HEK293 (cell line): ENCODE measurements around the gene CPTP.

ENCODE experiments used
- CTCF ChIA-PET: fragments of 350-600 bp; formaldehyde crosslinking; extraction: SDS; loops from one replicate; lab custom pipeline; 2021; ENCODE audit warnings: antibody characterized with exemption; lab: Yijun Ruan, JAX
- POLR2A ChIA-PET: fragments of 300-600 bp; formaldehyde crosslinking; extraction: SDS; loops from one replicate; lab custom pipeline; 2020; ENCODE audit warnings: antibody characterized with exemption, inconsistent platforms; lab: Yijun Ruan, JAX
- H3K27ac ChIP-seq: fragments of 200-500 bp; sonication (Bioruptor generic); 2 replicates; pipeline ENCODE4 v1.5.1; 2014; ENCODE audit warnings: low read depth, low read length, control low read depth, inconsistent platforms; ENCODE audit errors: extremely low read depth
- H3K36me3 ChIP-seq, 2 experiments: fragments of 200-500 bp in 1 of 2; sonication (Bioruptor generic) in 1 of 2; 1 replicate in 1 of 2; 2 replicates in 1 of 2; pipeline ENCODE4 v1.5.1; 2014 to 2017; ENCODE audit warnings: inconsistent platforms in 2 of 2, low read length in 2 of 2; ENCODE audit not compliant: control insufficient read depth in 2 of 2, insufficient read depth in 1 of 2
- H3K4me1 ChIP-seq: fragments of 200-500 bp; sonication (Bioruptor generic); 2 replicates; pipeline ENCODE4 v1.5.1; 2014; ENCODE audit warnings: mild to moderate bottlenecking, low read length, inconsistent platforms; ENCODE audit not compliant: control insufficient read depth, insufficient read depth
- H3K4me3 ChIP-seq: 2 replicates; pipeline ENCODE4 v1.5.1; 2011; ENCODE audit warnings: low read depth, mild to moderate bottlenecking, control low read depth, low read length, moderate library complexity
- H3K9me3 ChIP-seq: fragments of 200-500 bp; sonication (Bioruptor generic); 2 replicates; pipeline ENCODE4 v1.5.1; 2014; ENCODE audit warnings: low read depth, low read length, inconsistent platforms; ENCODE audit not compliant: control insufficient read depth, insufficient read depth
- BCL11A ChIP-seq: fragments of 450-650 bp; formaldehyde crosslinking; IDR thresholded peaks from 2 replicates; pipeline ENCODE4 v1.5.1; 2016; ENCODE audit warnings: low read depth, missing biosample characterization, missing genetic modification characterization
- GLI4 ChIP-seq: fragments of 450-650 bp; formaldehyde crosslinking; IDR thresholded peaks from 2 replicates; pipeline ENCODE4 v1.5.1; 2016; ENCODE audit warnings: missing biosample characterization, missing genetic modification characterization
- GLIS1 ChIP-seq: fragments of 450-650 bp; formaldehyde crosslinking; IDR thresholded peaks from 2 replicates; pipeline ENCODE4 v1.5.1; 2016; ENCODE audit warnings: missing biosample characterization, missing genetic modification characterization
- TRIM28 ChIP-seq: IDR thresholded peaks from 2 replicates; pipeline ENCODE4 v1.6.1; 2011; ENCODE audit warnings: low read length, control low read depth, borderline replicate concordance
- ZFHX2 ChIP-seq: fragments of 450-650 bp; formaldehyde crosslinking; conservative IDR thresholded peaks from 2 replicates; pipeline ENCODE4 v1.5.1; 2016; ENCODE audit warnings: missing biosample characterization, missing genetic modification characterization
- ZNF221 ChIP-seq: fragments of 450-650 bp; formaldehyde crosslinking; IDR thresholded peaks from 2 replicates; pipeline ENCODE4 v1.5.1; 2017; ENCODE audit warnings: missing biosample characterization, missing genetic modification characterization, borderline replicate concordance
- ZNF23 ChIP-seq: fragments of 450-650 bp; formaldehyde crosslinking; IDR thresholded peaks from 2 replicates; pipeline ENCODE4 v1.5.1; 2016; ENCODE audit warnings: missing biosample characterization, missing genetic modification characterization, borderline replicate concordance
- ZNF341 ChIP-seq: fragments of 450-650 bp; formaldehyde crosslinking; IDR thresholded peaks from 2 replicates; pipeline ENCODE4; 2016; ENCODE audit warnings: low read depth, missing biosample characterization, missing genetic modification characterization
- ZNF404 ChIP-seq: fragments of 450-650 bp; formaldehyde crosslinking; IDR thresholded peaks from 2 replicates; pipeline ENCODE4 v1.5.1; 2017; ENCODE audit warnings: missing biosample characterization, missing genetic modification characterization
- ZNF426 ChIP-seq: fragments of 450-650 bp; formaldehyde crosslinking; IDR thresholded peaks from 2 replicates; pipeline ENCODE4 v1.5.1; 2017; ENCODE audit warnings: missing biosample characterization, missing genetic modification characterization, mild to moderate bottlenecking, inconsistent platforms, moderate library complexity
- ZNF521 ChIP-seq: fragments of 450-650 bp; formaldehyde crosslinking; IDR thresholded peaks from 2 replicates; pipeline ENCODE4 v1.5.1; 2017; ENCODE audit warnings: missing biosample characterization, mild to moderate bottlenecking, missing genetic modification characterization
- ZNF664 ChIP-seq: fragments of 450-650 bp; formaldehyde crosslinking; IDR thresholded peaks from 2 replicates; pipeline ENCODE4 v1.5.1; 2016; ENCODE audit warnings: missing biosample characterization, missing genetic modification characterization
- ZNF701 ChIP-seq: fragments of 450-650 bp; formaldehyde crosslinking; IDR thresholded peaks from 2 replicates; pipeline ENCODE4 v1.5.1; 2016; ENCODE audit warnings: missing biosample characterization, missing genetic modification characterization
- ZNF768 ChIP-seq: fragments of 450-650 bp; formaldehyde crosslinking; IDR thresholded peaks from 2 replicates; pipeline ENCODE4 v1.5.1; 2018; ENCODE audit warnings: missing biosample characterization, mild to moderate bottlenecking, missing genetic modification characterization
- ZNF837 ChIP-seq: fragments of 450-650 bp; formaldehyde crosslinking; IDR thresholded peaks from 2 replicates; pipeline ENCODE4 v1.5.1; 2016; ENCODE audit warnings: missing biosample characterization, missing genetic modification characterization
- ZXDB ChIP-seq: fragments of 450-650 bp; formaldehyde crosslinking; IDR thresholded peaks from 2 replicates; pipeline ENCODE4 v1.5.1; 2016; ENCODE audit warnings: missing biosample characterization, missing genetic modification characterization
- TF ChIP-seq, protein P1 (sequence below): fragments of 450-650 bp; formaldehyde crosslinking; IDR thresholded peaks from 2 replicates; pipeline ENCODE4 v1.5.1; 2016; ENCODE audit warnings: missing biosample characterization, missing genetic modification characterization
- TF ChIP-seq, protein P2 (sequence below): fragments of 450-650 bp; formaldehyde crosslinking; IDR thresholded peaks from 2 replicates; pipeline ENCODE4 v1.5.1; 2016; ENCODE audit warnings: missing biosample characterization, missing genetic modification characterization

CPTP gene

DNA sequence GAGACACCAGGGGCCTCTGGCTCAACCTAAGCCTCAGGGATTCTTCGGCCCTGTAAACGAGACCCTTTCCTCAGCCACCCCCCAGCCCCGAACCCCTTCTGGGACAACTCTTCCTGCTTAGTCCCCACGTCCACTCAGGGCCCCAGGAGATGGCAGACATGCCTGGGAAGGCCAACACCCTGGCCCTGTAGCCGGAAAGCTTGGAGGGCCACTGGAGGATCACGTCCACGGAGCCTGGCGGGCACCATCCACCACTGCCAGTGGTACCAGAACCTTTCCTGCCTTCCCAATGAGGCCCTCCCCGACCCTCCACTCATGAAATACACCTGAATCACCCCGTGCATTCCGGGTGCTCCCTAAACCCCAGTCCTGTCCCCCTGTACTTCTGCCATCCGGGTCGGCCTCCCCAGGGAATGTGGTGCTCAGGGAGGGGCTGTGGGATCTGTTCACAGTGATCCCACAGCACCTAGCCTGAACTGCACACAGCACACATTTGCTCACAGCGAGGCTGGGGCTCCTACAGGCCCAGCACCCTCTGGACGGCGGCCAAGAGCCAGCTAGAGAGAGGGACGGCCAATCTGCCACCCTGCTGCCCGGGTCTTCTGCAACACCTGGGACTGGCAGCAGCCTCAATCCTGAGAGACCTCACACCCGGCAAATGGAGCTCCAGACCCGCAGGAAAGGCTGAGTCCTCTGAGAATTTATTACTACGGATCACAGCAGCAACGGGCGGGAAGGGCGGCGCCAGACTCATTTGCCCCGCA lies 48.6 kb downstream of the CPTP start:
- ChIA-PET POLR2A (interaction anchor here (1.2 kb wide), 1 partner anchor 26 kb away, joined by 3 read pairs; the partner anchor contains the start of gene CCNL2), CTCF (interaction anchor here (0.7 to 2.8 kb wide), 8 partner anchors 13 to 68 kb away, joined by 3 to 18 read pairs (median 4); no protein-coding TSS in a partner anchor)
- Histone ChIP-seq H3K27ac (no peak overlapping the region; the same call in 1 of the 2 replicates), H3K36me3 (peaks cover 0 to 44% of the 10 kb centered on the region in 2 experiments; a peak in 2 of 3 replicates), H3K4me3 (no peak overlapping the region; the same call in 1 of the 2 replicates), H3K9me3 (no peaks in the 10 kb centered on the region), H3K4me1 (peaks cover 4% of the 10 kb centered on the region; the same call in 1 of the 2 replicates)
- TF ChIP-seq, protein P1, sequence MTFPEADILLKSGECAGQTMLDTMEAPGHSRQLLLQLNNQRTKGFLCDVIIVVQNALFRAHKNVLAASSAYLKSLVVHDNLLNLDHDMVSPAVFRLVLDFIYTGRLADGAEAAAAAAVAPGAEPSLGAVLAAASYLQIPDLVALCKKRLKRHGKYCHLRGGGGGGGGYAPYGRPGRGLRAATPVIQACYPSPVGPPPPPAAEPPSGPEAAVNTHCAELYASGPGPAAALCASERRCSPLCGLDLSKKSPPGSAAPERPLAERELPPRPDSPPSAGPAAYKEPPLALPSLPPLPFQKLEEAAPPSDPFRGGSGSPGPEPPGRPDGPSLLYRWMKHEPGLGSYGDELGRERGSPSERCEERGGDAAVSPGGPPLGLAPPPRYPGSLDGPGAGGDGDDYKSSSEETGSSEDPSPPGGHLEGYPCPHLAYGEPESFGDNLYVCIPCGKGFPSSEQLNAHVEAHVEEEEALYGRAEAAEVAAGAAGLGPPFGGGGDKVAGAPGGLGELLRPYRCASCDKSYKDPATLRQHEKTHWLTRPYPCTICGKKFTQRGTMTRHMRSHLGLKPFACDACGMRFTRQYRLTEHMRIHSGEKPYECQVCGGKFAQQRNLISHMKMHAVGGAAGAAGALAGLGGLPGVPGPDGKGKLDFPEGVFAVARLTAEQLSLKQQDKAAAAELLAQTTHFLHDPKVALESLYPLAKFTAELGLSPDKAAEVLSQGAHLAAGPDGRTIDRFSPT = peak; percentile 21; the same call in 1 of the 2 replicates
- TF ChIP-seq, protein P2, sequence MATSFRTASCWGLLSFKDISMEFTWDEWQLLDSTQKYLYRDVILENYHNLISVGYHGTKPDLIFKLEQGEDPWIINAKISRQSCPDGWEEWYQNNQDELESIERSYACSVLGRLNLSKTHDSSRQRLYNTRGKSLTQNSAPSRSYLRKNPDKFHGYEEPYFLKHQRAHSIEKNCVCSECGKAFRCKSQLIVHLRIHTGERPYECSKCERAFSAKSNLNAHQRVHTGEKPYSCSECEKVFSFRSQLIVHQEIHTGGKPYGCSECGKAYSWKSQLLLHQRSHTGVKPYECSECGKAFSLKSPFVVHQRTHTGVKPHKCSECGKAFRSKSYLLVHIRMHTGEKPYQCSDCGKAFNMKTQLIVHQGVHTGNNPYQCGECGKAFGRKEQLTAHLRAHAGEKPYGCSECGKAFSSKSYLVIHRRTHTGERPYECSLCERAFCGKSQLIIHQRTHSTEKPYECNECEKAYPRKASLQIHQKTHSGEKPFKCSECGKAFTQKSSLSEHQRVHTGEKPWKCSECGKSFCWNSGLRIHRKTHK (tag by site-specific recombination) = no peak

DNA sequence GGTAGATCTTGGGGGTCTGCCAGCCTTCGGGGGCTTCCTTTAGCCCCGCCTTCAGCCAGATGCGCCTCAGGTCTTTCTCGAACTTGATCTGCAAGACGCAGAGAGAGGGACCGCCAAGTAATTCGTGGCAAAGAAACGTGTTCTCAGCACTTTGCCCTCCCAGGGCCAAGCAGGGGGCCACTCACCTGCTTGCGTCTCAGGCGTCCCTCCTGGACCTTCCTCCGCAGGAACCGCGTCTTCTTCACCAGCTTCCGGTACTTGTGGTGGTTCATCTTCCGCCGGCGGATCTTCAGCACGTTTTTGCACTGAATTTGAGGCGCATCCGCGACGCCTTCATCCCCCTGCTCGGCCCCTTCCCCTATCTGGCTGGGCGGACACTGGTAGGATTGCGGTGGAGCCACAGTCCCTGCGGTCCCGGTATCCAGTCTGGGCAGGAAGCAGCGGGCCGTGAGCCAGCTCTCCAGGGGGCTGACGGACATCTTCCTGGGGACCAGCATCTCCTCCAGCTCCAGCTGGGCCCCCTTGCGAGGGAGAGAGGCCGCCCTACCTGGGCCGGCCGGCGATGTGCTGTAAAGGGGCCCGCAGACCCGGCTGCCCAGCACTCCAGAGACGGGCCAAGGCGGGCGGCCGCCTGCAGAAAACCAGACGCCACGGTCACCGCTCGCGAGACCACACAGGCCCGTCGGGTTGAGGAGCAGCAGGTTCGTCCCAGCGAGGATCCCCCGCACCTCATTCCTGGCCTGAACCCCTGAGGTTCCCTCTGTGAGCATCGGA lies 49.4 kb downstream of the CPTP start:
- Histone ChIP-seq H3K4me3 (peak overlapping the region; percentile 93), H3K9me3 (no peaks in the 10 kb centered on the region), H3K36me3 (peaks cover 0 to 44% of the 10 kb centered on the region in 2 experiments; a peak in 2 of 3 replicates), H3K4me1 (peaks cover 4% of the 10 kb centered on the region; the same call in 1 of the 2 replicates), H3K27ac (peak overlapping the region; percentile 89)
- POLR2A ChIA-PET = interaction anchor here (1.1 to 1.2 kb wide), 2 partner anchors 22 to 25 kb away, joined by 3 read pairs; partner anchors contain the start of gene CCNL2
- TF ChIP-seq ZFHX2 (tag by site-specific recombination) (no peak), ZNF404 (tag by site-specific recombination) (no peak), GLIS1 (tag by site-specific recombination) (peak; percentile 71)
- CTCF ChIA-PET = interaction anchor here (0.7 to 2.8 kb wide), 4 partner anchors 12 to 67 kb away, joined by 3 to 18 read pairs (median 4); no protein-coding TSS in a partner anchor

DNA sequence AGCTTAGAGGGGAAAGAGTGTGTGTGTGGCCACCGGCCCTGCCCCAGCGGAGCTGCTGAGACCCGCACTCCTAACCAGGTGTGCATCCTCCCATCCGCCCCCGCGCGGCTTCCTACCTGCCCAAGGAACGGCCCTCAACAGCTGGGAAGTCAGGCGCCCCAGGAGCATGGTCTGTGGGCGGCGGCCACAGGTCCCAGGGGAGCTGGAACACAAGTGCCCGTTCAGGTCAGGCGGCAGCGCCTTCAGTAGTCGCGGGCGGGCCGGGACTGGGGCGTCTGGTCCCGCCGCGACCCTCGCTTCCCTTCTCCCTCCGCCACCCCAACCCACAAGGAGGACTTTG lies 50.0 kb downstream of the CPTP start:
- TF ChIP-seq, protein P1 = no peak
- TF ChIP-seq TRIM28 (no peak), ZXDB (no peak), BCL11A (tag by site-specific recombination) (no peak), ZNF768 (tag by site-specific recombination) (no peak), ZNF837 (tag by site-specific recombination) (no peak), ZNF521 (tag by site-specific recombination) (no peak), GLI4 (tag by site-specific recombination) (no peak), ZNF426 (tag by site-specific recombination) (no peak), ZNF23 (tag by site-specific recombination) (no peak), ZNF701 (tag by site-specific recombination) (no peak), ZNF341 (tag by site-specific recombination) (no peak), ZNF664 (no peak), ZNF221 (tag by site-specific recombination) (no peak)
- Histone ChIP-seq H3K4me3 (peak overlapping the region; percentile 93), H3K4me1 (peaks cover 4% of the 10 kb centered on the region; the same call in 1 of the 2 replicates), H3K27ac (peak overlapping the region; percentile 89), H3K9me3 (no peaks in the 10 kb centered on the region), H3K36me3 (peaks cover 0 to 44% of the 10 kb centered on the region in 2 experiments; a peak in 2 of 3 replicates)
- ChIA-PET CTCF (interaction anchor here (1.0 to 1.6 kb wide), 3 partner anchors 12 to 22 kb away, joined by 3 to 5 read pairs (median 4); no protein-coding TSS in a partner anchor), POLR2A (interaction anchor here (0.6 to 1.5 kb wide), 14 partner anchors 15 to 1158 kb away, joined by 3 to 36 read pairs (median 4); partner anchors contain the start of genes CCNL2, MRPL20 and SDF4)
